ENCODE data around the gene ALG2. TPM values are rescaled to one million over a fixed set of nuclear protein-coding genes. Genes with fewer than 3 reads are reported as not detected.
A peak's percentile ranks its signal among the peaks of the same experiment; 100 is the strongest.

ALG2 gene
- total and polyA plus RNA-seq, 9 of the 15 experiments (the other 6 are each of a cell fraction or from before 2014, with no cell fraction given), result 4.9 to 41.9 (median 20.2) TPM

DNA sequence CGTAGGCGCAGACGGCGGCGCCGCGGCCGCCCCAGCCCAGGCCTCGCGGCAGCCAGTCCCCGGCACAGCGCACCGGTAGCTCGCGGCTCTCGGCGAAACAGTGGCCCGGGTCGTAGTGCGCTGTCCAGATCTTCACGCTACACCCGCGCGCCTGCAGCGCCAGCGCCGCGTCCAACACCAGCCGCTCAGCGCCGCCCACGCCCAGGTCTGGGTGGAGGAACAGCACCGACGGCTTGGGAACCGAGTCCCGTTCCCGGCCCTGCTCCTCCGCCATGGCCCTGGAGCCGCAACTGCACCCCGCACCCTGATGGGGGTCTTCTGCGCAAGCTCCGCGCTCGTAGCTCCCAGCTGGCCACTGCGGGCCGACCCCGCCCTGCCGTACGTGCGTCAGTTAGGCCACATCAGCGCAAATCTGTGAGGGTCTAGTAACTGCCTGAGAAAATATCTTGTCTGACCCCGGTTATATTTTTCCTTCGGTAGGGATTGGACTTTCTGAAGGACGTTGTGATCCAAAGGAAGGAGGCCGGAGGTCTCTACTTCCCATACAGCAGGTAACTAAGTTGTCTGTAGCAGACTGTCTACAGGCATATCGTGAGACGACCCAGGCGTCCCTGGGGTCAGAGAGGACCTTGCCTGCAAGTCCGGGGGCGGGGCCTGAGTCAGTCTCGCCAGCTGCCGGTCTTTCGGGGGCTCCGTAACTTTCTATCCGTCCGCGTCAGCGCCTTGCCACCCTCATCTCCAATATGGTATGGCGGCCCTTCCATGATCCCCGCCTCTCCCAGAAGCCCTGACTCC, at the start of gene ALG2, which contains the start of gene SEC61B (continued):
- TF ChIP-seq FOXK1 (CRISPR knock-in tag; IDR thresholded peaks at IDR 0.05; ENCODE audit: borderline replicate concordance), result peak; percentile 29; the same call in 1 of the 2 replicates
- no peak for TF ChIP-seq ZFP36 (IDR thresholded peaks at IDR 0.05; ENCODE audit: low read depth, low read length, partially characterized antibody)
- TF ChIP-seq NFIC (IDR thresholded peaks at IDR 0.05), result peak; percentile 8; the same call in 1 of the 2 replicates
- TF ChIP-seq ZBTB8A (IDR thresholded peaks at IDR 0.05; ENCODE audit: partially characterized antibody), result no peak
- peak; percentile 100 for TF ChIP-seq TFAP4 (CRISPR knock-in tag; IDR thresholded peaks at IDR 0.05; ENCODE audit: borderline replicate concordance)
- TF ChIP-seq, protein P1, sequence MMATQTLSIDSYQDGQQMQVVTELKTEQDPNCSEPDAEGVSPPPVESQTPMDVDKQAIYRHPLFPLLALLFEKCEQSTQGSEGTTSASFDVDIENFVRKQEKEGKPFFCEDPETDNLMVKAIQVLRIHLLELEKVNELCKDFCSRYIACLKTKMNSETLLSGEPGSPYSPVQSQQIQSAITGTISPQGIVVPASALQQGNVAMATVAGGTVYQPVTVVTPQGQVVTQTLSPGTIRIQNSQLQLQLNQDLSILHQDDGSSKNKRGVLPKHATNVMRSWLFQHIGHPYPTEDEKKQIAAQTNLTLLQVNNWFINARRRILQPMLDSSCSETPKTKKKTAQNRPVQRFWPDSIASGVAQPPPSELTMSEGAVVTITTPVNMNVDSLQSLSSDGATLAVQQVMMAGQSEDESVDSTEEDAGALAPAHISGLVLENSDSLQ (IDR thresholded peaks at IDR 0.05), result peak; percentile 84
- TF ChIP-seq TBP (optimal IDR thresholded peaks at IDR 0.05; ENCODE audit: low read depth, low read length), result peak; percentile 49
- TF ChIP-seq CTBP1 (IDR thresholded peaks at IDR 0.05; ENCODE audit: borderline replicate concordance), result peak; percentile 81
- TF ChIP-seq BCL6 (CRISPR knock-in tag; IDR thresholded peaks at IDR 0.05), result no peak
- 0 out of 2 replicates have a peak, but pooled peaks have one; percentile 81 for TF ChIP-seq GATAD2A (IDR thresholded peaks at IDR 0.05)
- TF ChIP-seq TOE1 (IDR thresholded peaks at IDR 0.05; ENCODE audit: borderline replicate concordance), result peak; percentile 95
- no peak for TF ChIP-seq TOE1 (CRISPR knock-in tag; IDR thresholded peaks at IDR 0.05; ENCODE audit: borderline replicate concordance, low read depth)
- TF ChIP-seq PHB2 (IDR thresholded peaks at IDR 0.05; ENCODE audit: low read depth), result no peak
- TF ChIP-seq ZNF232 (CRISPR knock-in tag; IDR thresholded peaks at IDR 0.05), result 0 out of 2 replicates have a peak, but pooled peaks have one; percentile 79
- TF ChIP-seq GABPB1 (CRISPR knock-in tag; IDR thresholded peaks at IDR 0.05), result peak; percentile 69; the same call in 1 of the 2 replicates
- no peak for TF ChIP-seq ZNF586 (CRISPR knock-in tag; conservative IDR thresholded peaks at IDR 0.05)
- 0 out of 2 replicates have a peak, but pooled peaks have one; percentile 48 for TF ChIP-seq ZNF830 (CRISPR knock-in tag; IDR thresholded peaks at IDR 0.05)
- TF ChIP-seq PRMT5 (CRISPR knock-in tag; IDR thresholded peaks at IDR 0.05), result no peak
- peak; percentile 47; the same call in 1 of the 2 replicates for TF ChIP-seq JUND (IDR thresholded peaks at IDR 0.05; ENCODE audit: borderline replicate concordance, low read depth, low read length)
- peak; percentile 58; the same call in 2 of the 3 replicates for TF ChIP-seq JUND (tag; IDR thresholded peaks at IDR 0.05; ENCODE audit: borderline replicate concordance, low read depth, low read length)
- no peak for TF ChIP-seq ZNF57 (CRISPR knock-in tag; IDR thresholded peaks at IDR 0.05)
- TF ChIP-seq ARID4B (CRISPR knock-in tag; IDR thresholded peaks at IDR 0.05), result peak; percentile 93
- 0 out of 2 replicates have a peak, but pooled peaks have one; percentile 27 for TF ChIP-seq ARID1B (IDR thresholded peaks at IDR 0.05)
